GM19324 (cell line): ENCODE results near the gene TMOD1.
A peak's percentile ranks its signal among the peaks of the same experiment; 100 is the strongest.
"Not testable (repeated sequence)": the region's sequence is repeated elsewhere in the genome, so short reads cannot be mapped to it uniquely, and the experiment has no call there.

Experiments used
- ATAC-seq: cut with Tn5 transposase; IDR thresholded peaks from one replicate; pipeline ENCODE4 v1.9.1; 2021; ENCODE audit warnings: mild to moderate bottlenecking, moderate library complexity; ENCODE audit not compliant: unreplicated experiment, low FRiP score

The TMOD1 gene

GRCh38 chr9:97497558-97498375 is 3.7 kb upstream of the TMOD1 start:
- not testable (repeated sequence) for ATAC-seq

DNA sequence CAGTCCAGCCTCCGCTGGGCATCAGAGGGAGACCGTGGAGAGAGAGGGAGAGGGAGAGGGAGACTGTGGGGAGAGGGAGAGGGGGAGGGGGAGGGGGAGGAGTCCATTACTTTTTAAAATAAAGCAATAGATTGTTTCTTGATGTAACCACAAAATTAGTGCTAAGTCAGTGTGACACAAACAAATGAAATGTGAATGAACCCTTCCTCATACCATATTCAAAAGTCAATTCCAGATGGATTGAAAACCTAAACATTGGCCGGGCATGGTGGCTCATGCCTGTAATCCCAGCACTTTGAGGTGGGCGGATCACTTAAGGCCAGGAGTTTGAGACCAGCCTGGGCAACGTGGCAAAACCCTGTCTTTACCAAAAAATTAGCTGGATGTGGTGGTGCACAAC is 2.6 kb upstream of the TMOD1 start:
- not testable (repeated sequence) for ATAC-seq

GRCh38 chr9:97500263-97500662 is 1.2 kb upstream of the TMOD1 start:
- ATAC-seq = no peak

DNA sequence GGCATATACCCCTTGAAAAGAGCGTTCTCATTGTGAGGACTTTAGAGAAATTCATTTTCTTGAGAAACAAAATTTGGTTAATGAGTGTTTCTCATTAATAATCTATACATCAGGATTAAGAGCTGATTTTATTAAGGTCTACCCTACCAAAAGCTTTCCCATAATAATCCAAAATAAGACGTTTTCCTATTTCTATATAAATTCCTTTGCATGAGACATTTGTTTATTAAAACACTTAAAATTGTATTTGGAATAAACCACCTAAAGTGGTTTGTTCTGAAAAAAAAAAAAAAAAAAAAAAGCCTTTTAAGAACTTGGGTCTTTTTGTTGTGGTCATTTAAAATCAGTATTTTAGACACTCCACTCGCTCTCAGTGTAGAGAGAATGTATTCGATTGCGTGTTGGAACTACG is 695 bp upstream of the TMOD1 start:
- no peak for ATAC-seq

DNA sequence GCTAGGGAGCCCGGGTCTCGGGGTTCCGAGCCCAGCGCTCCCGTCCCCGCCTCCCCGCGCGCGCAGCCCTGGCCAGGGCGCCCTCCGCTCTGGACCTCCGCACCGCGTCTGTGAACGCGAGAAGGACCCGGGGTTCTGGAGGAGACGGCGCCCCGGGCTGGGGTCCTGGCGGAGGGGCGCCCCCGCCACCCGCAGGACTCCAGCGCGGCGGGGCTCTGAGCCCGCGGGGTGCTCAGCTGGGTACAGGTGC is 431 bp downstream of the TMOD1 start:
- ATAC-seq = peak; percentile 38

DNA sequence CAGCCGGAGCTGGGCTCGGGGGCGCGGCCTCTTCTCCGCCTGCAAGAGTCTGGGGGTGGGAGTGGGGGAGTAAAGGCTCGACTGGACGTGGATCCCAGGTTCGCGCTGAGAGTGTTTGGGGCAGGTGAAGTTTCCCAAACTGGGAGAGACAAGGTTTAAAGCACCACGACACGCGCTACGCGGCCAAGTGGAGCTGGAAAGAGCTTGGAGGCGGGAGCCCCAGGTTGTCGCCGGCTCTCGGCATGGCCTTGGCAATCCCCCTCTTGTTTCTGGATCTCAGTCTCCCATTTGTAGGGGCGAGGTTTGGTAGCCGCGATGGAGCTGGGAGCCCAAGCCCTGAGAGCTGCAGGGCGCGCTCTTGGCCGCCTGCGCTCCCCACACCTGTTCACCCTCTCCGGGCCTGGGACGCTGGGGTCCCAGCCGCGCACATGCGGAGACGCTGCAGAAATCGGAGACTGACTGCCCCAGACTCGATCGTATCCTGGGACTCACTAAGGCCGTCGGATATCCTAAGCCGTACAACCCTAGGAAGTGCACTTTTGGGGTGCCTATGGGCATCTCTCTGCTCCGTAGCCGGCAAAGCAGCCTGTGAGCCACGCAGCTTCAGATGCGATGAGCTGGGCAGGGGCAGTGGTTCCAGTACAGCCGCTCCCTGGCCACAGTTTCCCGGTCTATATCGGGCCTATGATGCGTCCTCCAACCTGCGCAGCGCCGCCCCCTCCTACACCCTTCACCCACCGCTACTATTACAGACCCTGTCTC is 937 bp downstream of the TMOD1 start:
- ATAC-seq = no peak

GRCh38 chr9:97502984-97503861 is 1.8 kb downstream of the TMOD1 start:
- ATAC-seq = no peak

DNA sequence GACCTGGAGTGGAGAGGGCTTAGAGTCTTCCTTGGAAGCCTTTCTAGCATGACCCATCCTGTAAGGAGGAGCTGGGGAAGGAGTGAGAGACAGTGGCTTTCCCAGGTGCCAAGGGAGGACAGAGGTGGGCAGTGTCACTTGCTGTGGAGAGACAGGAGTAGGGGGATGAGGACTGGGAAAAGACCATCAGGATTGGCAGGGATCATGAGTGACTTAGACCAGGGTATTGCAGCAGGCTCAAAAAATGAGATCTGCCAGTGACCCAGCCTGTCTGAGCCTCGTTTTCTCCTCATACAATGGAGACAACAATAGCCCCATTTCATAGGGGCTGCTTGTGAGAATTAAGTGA is 2.4 kb downstream of the TMOD1 start:
- no peak for ATAC-seq

GRCh38 chr9:97504381-97505216 is 3.1 kb downstream of the TMOD1 start:
- no peak for ATAC-seq

DNA sequence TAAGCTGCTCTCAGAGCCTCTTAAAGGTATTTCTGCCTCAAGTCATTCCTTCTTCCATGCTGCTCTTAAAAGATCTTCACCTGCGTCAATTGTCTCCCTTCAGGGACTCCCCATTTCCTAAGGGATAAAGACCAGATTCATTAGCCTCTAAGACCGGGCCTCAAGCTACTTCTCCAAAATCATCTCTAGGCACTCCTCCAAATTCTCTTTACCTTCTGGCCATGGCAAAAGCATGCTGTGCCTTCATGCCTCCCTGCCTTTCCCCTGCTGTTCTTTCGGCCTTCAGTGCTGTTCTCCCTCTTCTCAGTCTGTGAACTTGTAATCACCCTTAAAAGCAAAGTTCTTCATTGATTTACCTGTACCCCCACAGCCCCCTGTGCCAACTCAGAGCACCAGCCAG is 4.4 kb downstream of the TMOD1 start:
- no peak for ATAC-seq

- ATAC-seq = no peak
These were observed 4.8 kb downstream of the TMOD1 start for GRCh38 chr9:97506306-97506705.

- ATAC-seq = no peak
These were observed 5.3 kb downstream of the TMOD1 start for GRCh38 chr9:97506787-97507186.

DNA sequence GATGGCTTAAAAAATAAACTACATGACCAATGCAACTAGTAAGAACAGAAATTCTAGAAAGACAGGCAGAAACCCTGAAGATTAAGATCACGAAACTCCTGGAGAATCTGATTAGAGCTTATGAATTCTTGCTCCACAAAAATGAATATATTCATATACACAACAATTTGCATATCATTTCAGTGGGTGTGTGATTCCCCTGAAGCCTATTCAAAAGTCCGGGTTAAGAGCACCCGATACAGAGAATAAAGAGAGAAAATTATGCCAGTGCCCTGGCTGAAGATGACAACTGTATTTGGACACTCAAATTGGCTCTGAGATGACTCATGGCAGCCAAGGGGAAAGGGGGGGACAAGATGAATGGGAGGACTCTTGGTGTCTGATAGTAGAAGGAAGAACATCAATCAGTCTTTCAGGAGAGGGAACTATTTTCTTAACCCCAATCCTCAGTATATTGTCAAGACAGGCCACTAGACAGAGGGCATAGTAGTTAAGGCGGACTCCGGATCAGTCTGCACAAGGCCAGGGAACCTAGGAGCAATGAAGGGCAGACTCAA is 6.0 kb downstream of the TMOD1 start:
- ATAC-seq = no peak

DNA sequence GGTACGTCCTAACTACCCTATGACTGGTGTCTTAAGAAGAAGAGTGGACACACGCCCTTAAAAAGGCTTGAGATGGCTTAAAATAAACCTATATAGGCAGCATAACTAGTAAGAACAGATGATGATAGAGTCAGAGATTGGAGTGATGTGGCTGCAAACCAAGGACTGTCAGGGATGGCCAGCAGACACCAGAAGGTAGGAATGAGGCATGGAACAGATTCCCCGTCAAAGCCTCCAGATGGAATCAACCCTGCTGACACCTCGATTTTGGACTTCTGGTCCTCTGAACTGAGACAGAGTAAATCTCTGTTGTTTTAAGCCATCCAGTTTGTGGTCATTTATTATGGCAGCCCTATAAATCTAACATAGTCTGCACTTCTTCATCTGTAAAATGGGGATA is 7.4 kb downstream of the TMOD1 start:
- ATAC-seq = no peak

DNA sequence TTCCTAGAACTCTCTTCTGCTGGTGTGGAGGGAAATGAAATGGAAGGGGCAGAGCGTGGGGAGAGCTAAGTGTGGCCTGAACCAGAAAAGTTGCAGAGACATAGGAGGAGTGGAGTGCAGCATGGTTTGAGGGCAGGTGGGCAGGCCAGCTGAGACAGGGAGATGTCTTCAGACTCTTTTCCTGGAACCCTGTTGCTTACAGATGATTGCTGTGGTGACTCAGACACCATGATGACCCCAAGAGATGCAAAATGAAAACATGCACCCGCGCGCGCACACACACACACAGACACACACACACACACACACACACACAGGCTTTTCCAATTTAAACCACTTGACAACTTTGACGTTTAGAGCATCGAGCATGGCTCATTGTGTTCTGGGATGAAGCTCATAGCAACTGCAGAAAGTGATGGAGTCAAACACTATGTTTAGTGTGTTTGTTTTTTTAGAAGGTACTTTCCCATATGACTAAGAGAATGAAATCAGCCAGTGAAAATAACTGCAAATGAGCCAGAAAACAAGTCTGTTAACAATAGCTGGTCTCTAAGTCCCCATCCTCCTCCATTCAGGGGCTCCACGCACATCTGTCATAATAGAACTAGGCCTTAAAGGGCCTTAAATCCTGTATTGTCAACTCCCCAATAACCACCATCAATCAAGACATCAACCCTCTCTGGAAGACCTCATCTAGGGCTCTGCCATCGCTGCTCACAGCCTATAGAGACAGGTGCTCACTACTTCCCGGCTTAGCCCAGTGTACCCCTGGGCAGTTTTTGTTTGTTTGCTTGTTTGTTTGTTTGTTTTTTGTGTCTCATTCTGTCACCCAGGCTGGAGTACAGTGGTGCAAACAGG is 9.6 kb downstream of the TMOD1 start:
- no peak for ATAC-seq

DNA sequence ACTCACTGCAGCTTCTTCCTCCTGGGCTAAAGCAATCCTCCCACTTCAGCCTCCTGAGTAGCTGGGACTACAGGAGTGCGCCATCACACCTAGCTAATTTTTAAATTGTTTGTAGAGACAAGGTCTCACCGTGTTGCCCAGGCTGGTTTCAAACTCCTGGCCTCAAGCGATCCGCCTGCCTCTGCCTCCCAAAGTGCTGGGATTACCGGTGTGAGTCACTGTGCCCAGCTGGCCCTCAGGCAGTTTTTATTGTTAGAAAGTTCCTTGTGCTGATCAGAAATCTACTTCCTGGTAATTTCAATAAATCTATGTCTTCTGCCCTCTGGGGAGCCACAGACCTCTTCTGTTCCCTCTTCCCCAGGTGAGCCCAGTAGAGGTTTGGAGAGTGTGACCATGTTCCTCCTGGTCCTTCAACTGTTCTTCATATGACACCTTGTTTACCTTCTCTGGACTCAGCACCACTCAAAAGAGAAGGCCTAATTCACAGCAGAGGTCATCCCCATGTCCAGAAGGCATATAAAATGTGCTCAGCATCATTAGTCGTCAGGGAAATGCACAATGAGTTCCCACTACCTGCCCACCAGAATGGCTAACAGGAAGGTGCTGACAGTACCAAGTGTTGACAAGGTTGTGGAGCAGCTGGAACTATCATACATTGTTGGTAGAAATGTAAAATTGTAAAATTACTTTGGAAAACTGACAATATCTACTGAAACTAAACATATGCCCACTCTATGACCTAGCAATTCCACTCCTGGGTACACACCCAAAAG is 10.4 kb downstream of the TMOD1 start:
- ATAC-seq = no peak

- no peak for ATAC-seq
These were observed 11.6 kb downstream of the TMOD1 start for GRCh38 chr9:97512966-97513560.

DNA sequence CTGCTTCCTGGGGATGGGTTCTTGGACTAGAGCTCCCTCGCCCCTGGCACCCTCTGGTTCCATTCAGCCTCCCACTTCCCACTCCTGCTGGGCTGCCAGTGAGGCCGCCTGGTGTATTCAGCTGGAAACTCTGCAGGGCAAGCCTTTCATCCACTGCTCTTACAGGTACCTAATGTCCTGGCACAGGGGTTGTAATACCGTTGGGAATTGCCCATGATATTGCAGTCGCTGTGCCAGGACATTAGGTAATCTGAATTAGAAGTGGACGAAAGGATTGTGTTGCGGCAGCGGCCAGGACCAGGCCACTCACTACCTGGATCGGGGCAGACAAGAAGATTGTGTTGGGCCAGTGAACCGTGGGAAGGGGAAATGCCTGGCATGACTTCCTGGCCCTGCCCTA is 13.1 kb downstream of the TMOD1 start:
- ATAC-seq = no peak
